NCI-H82 treated with DMSO at 0.1 percent for 48 hours (cell line): Measurements from ENCODE around the gene CD86.
A peak's percentile ranks its signal among the peaks of the same experiment; 100 is the strongest.

Experiments used
- DNase-seq: peaks from one replicate; lab custom pipeline; 2025; ENCODE audit not compliant: unreplicated experiment; lab: John Stamatoyannopoulos, UW

CD86 gene

GRCh38 chr3:122091602-122092295, 36.6 kb downstream of the CD86 start:
- DNase-seq = no peak

DNA sequence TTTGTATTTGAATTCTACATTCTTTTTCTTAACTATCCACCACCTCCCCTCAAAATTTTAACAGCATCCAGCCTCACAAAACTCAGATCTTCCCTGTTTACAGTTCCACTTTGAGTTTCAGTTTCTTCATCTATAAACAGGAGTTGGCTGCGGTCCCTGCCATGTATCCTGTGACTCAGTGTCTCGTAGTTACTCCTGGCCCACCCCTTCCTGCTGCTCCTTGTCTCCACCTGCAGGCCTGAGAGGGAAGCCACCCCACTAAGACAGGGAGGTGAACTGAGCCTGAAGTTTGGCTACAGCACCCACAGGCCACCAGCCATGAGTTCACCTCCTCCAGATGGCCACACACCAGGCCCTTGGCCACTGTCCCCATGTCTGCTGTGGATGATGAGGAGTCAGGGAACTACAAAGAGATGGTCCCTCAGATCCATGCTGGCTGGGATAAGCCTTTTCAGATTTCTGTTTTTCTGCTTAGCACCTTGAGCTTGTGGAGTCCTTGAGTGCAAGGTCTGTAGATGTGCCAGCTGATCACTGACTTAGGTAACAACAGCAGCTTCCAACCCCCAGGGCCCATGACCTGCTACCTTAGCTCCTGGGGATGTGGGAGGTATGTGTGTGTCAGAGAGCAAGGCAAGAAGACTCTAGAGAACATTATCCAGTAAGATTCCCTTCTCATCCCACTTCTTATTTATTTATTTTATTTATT, 37.5 kb downstream of the CD86 start:
- DNase-seq = no peak

GRCh38 chr3:122094125-122094524, 39.0 kb downstream of the CD86 start:
- no peak for DNase-seq

DNA sequence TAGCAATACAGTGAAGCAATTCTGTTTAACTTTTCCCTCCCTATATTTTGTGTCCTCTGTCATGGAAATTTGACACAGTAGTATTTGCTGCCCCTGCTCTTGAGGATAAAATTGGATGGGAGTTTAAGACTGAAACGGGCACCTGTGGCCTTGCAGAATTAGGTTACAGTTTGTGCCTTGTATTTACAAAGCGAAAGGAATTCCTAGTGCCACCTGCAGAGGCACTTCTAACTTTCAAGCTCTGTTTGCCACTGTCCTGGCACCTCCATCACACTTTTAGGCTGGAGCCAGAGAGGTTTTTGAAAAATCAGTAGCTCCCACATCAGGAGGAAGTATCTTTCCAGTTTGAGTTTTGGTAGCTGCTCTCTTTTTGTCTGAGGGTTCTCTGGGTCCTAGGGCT, 39.5 kb downstream of the CD86 start:
- DNase-seq = no peak

DNA sequence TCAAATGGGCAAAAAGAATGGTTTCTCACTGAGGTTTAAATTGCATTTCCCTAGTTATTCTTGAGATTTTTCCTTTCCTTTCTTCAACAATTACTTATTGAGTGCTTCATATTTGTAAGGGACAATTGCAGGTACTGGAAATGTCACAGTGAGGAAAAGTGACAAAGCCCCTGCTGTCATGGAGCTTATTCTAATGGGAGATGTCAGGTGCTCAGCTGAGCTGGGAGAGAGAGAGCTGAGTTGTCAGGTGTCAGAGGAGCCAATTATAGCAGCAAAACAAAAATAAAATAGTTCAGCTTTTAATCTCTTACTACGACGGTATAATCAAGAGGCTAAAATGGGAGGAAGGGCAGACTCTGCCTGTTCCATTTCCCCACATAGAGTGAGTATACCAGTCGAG, 42.0 kb downstream of the CD86 start:
- no peak for DNase-seq

DNA sequence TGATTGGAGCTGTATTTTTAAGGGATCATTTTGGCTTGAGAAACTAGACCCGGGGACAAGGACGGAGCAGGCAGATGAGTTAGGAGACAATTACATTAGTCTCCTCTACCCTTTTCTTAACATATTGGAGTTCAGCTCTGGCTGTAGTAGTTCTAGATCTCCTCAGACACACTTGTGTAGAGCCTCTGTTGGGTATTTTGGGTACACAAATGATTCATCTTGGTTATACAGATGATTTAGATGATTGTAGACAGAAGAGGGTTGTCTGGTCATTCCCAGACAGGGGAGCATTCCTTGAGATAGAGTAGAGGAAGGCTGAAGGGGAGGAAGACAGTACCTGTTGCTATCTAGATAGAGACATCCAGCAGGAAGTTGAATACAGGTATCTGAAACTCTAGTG, 43.4 kb downstream of the CD86 start:
- DNase-seq = no peak

- DNase-seq = no peak
These were observed 44.1 kb downstream of the CD86 start for GRCh38 chr3:122099255-122099654.

- no peak for DNase-seq
These were observed 44.9 kb downstream of the CD86 start for GRCh38 chr3:122100083-122100482.

- no peak for DNase-seq
These were observed 45.7 kb downstream of the CD86 start for GRCh38 chr3:122100591-122101463.

GRCh38 chr3:122101646-122102045, 46.5 kb downstream of the CD86 start:
- peak; percentile 18 for DNase-seq

GRCh38 chr3:122102191-122102935, 47.2 kb downstream of the CD86 start:
- DNase-seq = no peak

- no peak for DNase-seq
These were observed 48.8 kb downstream of the CD86 start for GRCh38 chr3:122103821-122104514.

GRCh38 chr3:122104515-122105194, 49.5 kb downstream of the CD86 start:
- DNase-seq = no peak

DNA sequence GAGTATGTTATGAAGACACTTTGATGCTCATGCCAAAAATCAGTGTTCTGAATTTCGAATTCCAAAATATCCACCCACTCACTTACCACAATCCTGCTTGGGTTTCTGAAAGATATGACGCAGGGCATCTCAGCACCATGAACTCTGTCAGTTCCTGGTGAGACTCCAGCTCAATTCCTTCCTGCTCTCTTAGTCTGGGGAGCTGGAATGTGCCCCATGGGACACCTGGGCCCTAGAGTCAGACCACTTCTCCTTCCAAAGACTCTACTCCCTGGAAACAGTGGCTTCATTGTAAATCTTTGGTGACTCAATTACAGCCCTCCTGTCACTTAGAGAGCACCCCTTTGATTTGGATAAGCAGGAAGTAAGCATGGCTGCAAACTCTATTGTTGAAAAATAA, 50.5 kb downstream of the CD86 start:
- no peak for DNase-seq

GRCh38 chr3:122107171-122107570, 52.0 kb downstream of the CD86 start:
- DNase-seq = no peak

DNA sequence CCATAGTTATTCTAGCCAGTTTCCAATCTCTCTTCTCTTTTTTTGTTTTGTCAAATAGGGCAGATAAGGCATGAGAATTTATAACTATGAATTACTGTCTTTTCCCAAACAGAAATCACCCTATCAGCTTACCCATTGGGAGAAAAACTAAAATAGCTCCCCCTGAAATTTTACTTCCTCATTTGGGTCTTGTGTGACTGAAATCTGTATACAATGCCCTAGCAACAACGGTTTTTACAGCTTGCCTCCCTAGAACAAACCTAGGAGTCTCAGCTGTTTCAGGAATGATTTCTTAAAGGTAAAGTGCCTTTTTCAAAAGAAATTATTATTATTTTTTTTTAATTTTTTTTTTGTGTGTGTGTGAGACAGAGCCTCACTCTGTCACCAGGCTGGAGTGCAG, 56.8 kb downstream of the CD86 start:
- DNase-seq = no peak

DNA sequence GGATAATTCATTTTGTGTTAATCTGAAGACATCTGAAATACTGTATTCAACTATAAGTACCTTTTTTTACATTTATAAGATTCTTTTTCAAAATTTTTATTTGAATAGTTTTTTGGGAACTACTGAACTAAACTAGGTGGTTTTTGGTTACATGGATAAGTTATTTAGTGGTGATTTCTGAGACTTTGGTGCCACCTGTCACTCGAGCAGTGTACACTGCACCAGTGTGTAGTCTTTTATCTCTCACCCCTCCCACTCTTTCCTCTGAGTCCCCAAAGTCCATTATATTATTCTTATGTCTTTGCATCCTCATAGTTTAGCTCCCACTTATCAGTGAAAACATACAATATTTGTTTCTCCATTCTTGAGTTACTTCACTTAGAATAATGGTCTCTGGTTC, 57.6 kb downstream of the CD86 start:
- DNase-seq = no peak

GRCh38 chr3:122123850-122124249, 68.7 kb downstream of the CD86 start:
- DNase-seq = no peak

DNA sequence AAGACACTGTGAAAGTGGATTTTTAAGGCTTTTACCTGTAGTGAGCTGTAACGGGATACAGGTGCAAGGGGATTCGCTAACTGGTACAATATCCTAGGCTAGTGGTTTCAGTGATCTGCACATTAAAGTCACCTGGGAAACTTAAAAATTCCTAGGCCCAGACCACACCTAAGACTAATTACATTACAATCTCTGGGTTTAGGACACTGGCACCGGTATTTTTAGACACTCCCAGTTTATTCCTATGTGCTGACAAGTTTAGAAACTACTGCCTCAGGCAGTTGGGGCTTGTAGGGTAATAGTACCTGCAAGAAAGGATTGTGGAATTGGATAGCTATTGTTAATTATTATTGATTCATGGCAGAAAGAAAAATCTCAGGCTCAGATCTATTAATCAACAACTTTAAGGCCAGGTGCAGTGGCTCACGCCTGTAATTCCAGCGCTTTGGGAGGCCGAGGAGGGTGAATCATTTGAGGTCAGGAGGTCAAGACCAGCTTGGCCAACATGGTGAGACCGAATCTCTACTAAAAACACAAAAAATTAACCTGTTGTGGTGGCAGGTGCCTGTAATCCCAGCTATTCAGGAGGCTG, 77.9 kb downstream of the CD86 start:
- no peak for DNase-seq

DNA sequence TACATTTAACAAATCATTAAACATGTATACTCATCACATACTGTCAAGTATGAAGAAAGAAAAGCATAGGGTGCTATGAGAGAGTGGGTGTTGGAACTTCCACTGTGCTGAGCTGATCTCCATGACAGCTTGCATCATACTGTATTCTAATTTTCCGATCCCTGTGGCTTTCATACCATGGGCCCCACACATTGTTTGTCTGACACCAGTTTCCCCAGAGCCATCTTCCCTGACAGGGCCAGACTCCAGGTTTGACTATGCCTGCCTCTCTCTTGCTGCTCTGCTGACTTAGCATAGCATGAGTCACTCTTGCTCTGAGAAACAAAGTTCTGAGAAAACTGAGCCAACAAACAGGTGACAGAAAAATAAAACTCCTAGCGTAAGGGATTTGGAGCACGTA, 91.3 kb downstream of the CD86 start:
- DNase-seq = no peak
